Endothelial cell of umbilical vein (primary cell): ENCODE results near the gene RSRC1. TPM values are rescaled to one million over a fixed set of nuclear protein-coding genes. Genes with fewer than 3 reads are reported as not detected.

ENCODE experiments used
- BruUV-seq: library from RNA; stranded (reverse); fragments of 400-500 nt; replicated peaks from 2 replicates; lab custom pipeline; 2021; lab: Mats Ljungman, UMichigan
- CTCF ChIA-PET: fragments of 300-600, 350-600 bp; sonication (Branson Sonifier 250); formaldehyde crosslinking; loops from one replicate; lab custom pipeline; 2021; ENCODE audit warnings: antibody characterized with exemption, inconsistent platforms; lab: Charles Lee
- POLR2A ChIA-PET: fragments of 300-600, 350-600 bp; sonication (Branson Sonifier 250); formaldehyde crosslinking; loops from one replicate; lab custom pipeline; 2021; ENCODE audit warnings: antibody characterized with exemption, inconsistent platforms; lab: Charles Lee
- DNase-seq: peaks from one replicate; pipeline ENCODE4 v3.0.0-alpha.2; 2011; ENCODE audit warnings: low read depth, low spot score
- FAIRE-seq: peaks from 2 replicates; lab custom pipeline; 2011; peaks lifted over from hg19 to GRCh38; lab: Jason Lieb, UNC
- H2AFZ ChIP-seq: 2 replicates; pipeline ENCODE4 v1.6.0; 2012; ENCODE audit warnings: low read depth, low read length, control low read depth, inconsistent platforms
- H3K27ac ChIP-seq: 2 replicates; pipeline ENCODE4 v1.5.1; 2011; ENCODE audit warnings: low read depth, mild to moderate bottlenecking, control low read depth, low read length, moderate library complexity; ENCODE audit not compliant: insufficient read depth
- H3K27me3 ChIP-seq, 2 experiments: 2 replicates each; pipeline versions ENCODE4 v1.6.0 to v1.6.1; 2011; ENCODE audit warnings: low read length in 2 of 2, mixed read lengths in 1 of 2; ENCODE audit not compliant: control insufficient read depth in 2 of 2, insufficient read depth in 2 of 2
- H3K36me3 ChIP-seq, 2 experiments: 2 replicates in 1 of 2; 3 replicates in 1 of 2; pipeline ENCODE4 v1.5.1; 2011; ENCODE audit warnings: low read length in 2 of 2, mild to moderate bottlenecking in 1 of 2, moderate library complexity in 1 of 2; ENCODE audit not compliant: control insufficient read depth in 2 of 2, insufficient read depth in 2 of 2; ENCODE audit errors: extremely low read depth in 1 of 2
- H3K4me1 ChIP-seq: 3 replicates; pipeline ENCODE4 v1.5.1; 2011; ENCODE audit warnings: mild to moderate bottlenecking, low read length; ENCODE audit not compliant: control insufficient read depth, insufficient read depth; ENCODE audit errors: extremely low read depth
- H3K4me2 ChIP-seq: 2 replicates; pipeline ENCODE4 v1.6.1; 2011; ENCODE audit warnings: low read length, control low read depth, mixed read lengths; ENCODE audit not compliant: insufficient read depth
- H3K4me3 ChIP-seq, 3 experiments: fragments of 200-600 bp in 1 of 3; sonication (generic), shearing (Covaris generic) in 1 of 3; replicated peaks in 1 of 3; 2 replicates each; pipeline ENCODE4 v1.5.1; 2011 to 2016; ENCODE audit warnings: control low read depth in 3 of 3, low read length in 3 of 3, mild to moderate bottlenecking in 2 of 3, inconsistent platforms in 1 of 3, low read depth in 1 of 3, moderate library complexity in 1 of 3; ENCODE audit not compliant: insufficient read depth in 1 of 3
- H3K79me2 ChIP-seq: 2 replicates; pipeline ENCODE4 v1.6.0; 2012; ENCODE audit warnings: low read length, inconsistent platforms; ENCODE audit not compliant: control insufficient read depth, insufficient read depth
- H3K9ac ChIP-seq: replicated peaks from 2 replicates; pipeline ENCODE3; 2011; ENCODE audit warnings: low read length, control low read depth; ENCODE audit not compliant: insufficient read depth; ENCODE audit errors: extremely low read depth
- H3K9me1 ChIP-seq: replicated peaks from 3 replicates; pipeline ENCODE4 v1.6.0; 2011; ENCODE audit warnings: mild to moderate bottlenecking, low read length; ENCODE audit not compliant: control insufficient read depth, insufficient read depth; ENCODE audit errors: extremely low read depth
- H3K9me3 ChIP-seq: replicated peaks from 2 replicates; pipeline ENCODE4 v1.5.1; 2012; ENCODE audit warnings: low read length, inconsistent platforms; ENCODE audit not compliant: control insufficient read depth, insufficient read depth
- H4K20me1 ChIP-seq: replicated peaks from 2 replicates; pipeline ENCODE3; 2011; ENCODE audit warnings: mild to moderate bottlenecking, low read length; ENCODE audit not compliant: control insufficient read depth, insufficient read depth; ENCODE audit errors: extremely low read depth
- EZH2 ChIP-seq: IDR thresholded peaks from 2 replicates; pipeline ENCODE4 v1.6.1; 2012; ENCODE audit warnings: borderline replicate concordance, low read depth, mild to moderate bottlenecking, moderate library complexity, low read length, inconsistent platforms; ENCODE audit not compliant: severe bottlenecking
- FOS ChIP-seq: IDR thresholded peaks from 2 replicates; pipeline ENCODE4 v1.6.1; 2011; ENCODE audit warnings: mild to moderate bottlenecking, low read length, moderate library complexity, borderline replicate concordance; ENCODE audit not compliant: insufficient read depth
- GATA2 ChIP-seq: IDR thresholded peaks from 2 replicates; pipeline ENCODE4 v1.7.0; 2011; ENCODE audit warnings: low read depth, mild to moderate bottlenecking, moderate library complexity, mixed read lengths, low read length; ENCODE audit not compliant: insufficient read length, insufficient read depth
- JUN ChIP-seq: IDR thresholded peaks from 2 replicates; pipeline ENCODE4 v1.6.1; 2011; ENCODE audit warnings: borderline replicate concordance, low read depth; ENCODE audit not compliant: insufficient read length, insufficient read depth
- MAX ChIP-seq: IDR thresholded peaks from 2 replicates; pipeline ENCODE4 v1.6.1; 2011; ENCODE audit not compliant: insufficient read depth, insufficient read length
- MYC ChIP-seq: IDR thresholded peaks from one replicate; pipeline ENCODE4 v1.6.1; 2011; ENCODE audit warnings: mild to moderate bottlenecking, low read depth, low read length
- POLR2A ChIP-seq: IDR thresholded peaks from 2 replicates; pipeline ENCODE4 v1.6.1; 2012; ENCODE audit warnings: low read depth, mild to moderate bottlenecking, control low read depth, low read length
- POLR2AphosphoS5 ChIP-seq: IDR thresholded peaks from 2 replicates; pipeline ENCODE4 v1.6.1; 2012; ENCODE audit warnings: low read depth, mild to moderate bottlenecking, control low read depth, low read length, moderate library complexity; ENCODE audit not compliant: insufficient read depth
- dilution Hi-C: fragments of 300-500 bp; cut with MboI; formaldehyde crosslinking; loops from one replicate; pipeline ENCODE4 v1.15.0; 2019; ENCODE audit warnings: low sequenced_read_pairs; ENCODE audit not compliant: extremely low pct_ligation_motif_present
- intact Hi-C: fragments of 100-400 bp; cut with micrococcal nuclease; formaldehyde crosslinking; loops from one replicate; pipeline ENCODE4 v1.10.0; 2022
- polyA plus RNA-seq, 4 experiments: library from polyadenylated mRNA; depleted of rRNA in 3 of 4; stranded (reverse) in 3 of 4; unstranded in 1 of 4; fragments of >200 nt; gene quantifications; 2 replicates each; pipeline versions ENCODE4 v1.2.1 to v1.2.3, GENCODE V29; 2011 to 2012; ENCODE audit warnings: missing spikeins in 1 of 4
- total RNA-seq: library from RNA; stranded (reverse); gene quantifications from 2 replicates; pipeline ENCODE4 v1.2.3, GENCODE V29; 2021
- TF ChIP-seq, protein P1 (sequence below), 2 donors: IDR thresholded peaks; 1 replicate in 1 of 2; 2 replicates in 1 of 2; pipeline ENCODE4 v1.5.1; 2011; ENCODE audit warnings: low read length in 2 of 2, mild to moderate bottlenecking in 2 of 2, moderate library complexity in 2 of 2, control low read depth in 1 of 2, inconsistent platforms in 1 of 2, low read depth in 1 of 2; ENCODE audit not compliant: insufficient read depth in 1 of 2; ENCODE audit errors: extremely low read depth in 1 of 2

RSRC1 gene
- total and polyA plus RNA-seq, 2 donors (not counting 3 experiments of a cell fraction or from before 2014, with no cell fraction given) = 1.8 to 25.4 TPM

- CTCF ChIA-PET = interaction anchor here (1.0 kb wide), 1 partner anchor 300 kb away, joined by 3 read pairs; no protein-coding TSS in a partner anchor
- Histone ChIP-seq H3K4me2 (no peak overlapping the region), H3K9me1 (no peaks in the 10 kb centered on the region), H2AFZ (no peak overlapping the region), H3K9me3 (no peaks in the 10 kb centered on the region), H3K4me3 (no peak overlapping the region), H4K20me1 (no peaks in the 10 kb centered on the region), H3K9ac (no peak overlapping the region), H3K27me3 (no peaks in the 10 kb centered on the region), H3K4me1 (no peaks in the 10 kb centered on the region), H3K79me2 (no peaks in the 10 kb centered on the region), H3K27ac (no peak overlapping the region), H3K36me3 (no peaks in the 10 kb centered on the region)
- POLR2A ChIA-PET = interaction anchor here (0.5 to 0.7 kb wide), 2 partner anchors 16 to 34 kb away, joined by 4 to 6 read pairs; no protein-coding TSS in a partner anchor
- no TSS peak for BruUV-seq
- DNase-seq (no peak), FAIRE-seq (no peak)
- intact Hi-C loops = no loop called here
- TF ChIP-seq POLR2A = no peak
- no peak for TF ChIP-seq EZH2
- no peak for TF ChIP-seq MYC
- no peak for TF ChIP-seq FOS
- TF ChIP-seq GATA2 = no peak
- TF ChIP-seq POLR2AphosphoS5 = no peak
- no peak for TF ChIP-seq MAX
- TF ChIP-seq, protein P1, sequence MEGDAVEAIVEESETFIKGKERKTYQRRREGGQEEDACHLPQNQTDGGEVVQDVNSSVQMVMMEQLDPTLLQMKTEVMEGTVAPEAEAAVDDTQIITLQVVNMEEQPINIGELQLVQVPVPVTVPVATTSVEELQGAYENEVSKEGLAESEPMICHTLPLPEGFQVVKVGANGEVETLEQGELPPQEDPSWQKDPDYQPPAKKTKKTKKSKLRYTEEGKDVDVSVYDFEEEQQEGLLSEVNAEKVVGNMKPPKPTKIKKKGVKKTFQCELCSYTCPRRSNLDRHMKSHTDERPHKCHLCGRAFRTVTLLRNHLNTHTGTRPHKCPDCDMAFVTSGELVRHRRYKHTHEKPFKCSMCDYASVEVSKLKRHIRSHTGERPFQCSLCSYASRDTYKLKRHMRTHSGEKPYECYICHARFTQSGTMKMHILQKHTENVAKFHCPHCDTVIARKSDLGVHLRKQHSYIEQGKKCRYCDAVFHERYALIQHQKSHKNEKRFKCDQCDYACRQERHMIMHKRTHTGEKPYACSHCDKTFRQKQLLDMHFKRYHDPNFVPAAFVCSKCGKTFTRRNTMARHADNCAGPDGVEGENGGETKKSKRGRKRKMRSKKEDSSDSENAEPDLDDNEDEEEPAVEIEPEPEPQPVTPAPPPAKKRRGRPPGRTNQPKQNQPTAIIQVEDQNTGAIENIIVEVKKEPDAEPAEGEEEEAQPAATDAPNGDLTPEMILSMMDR (IDR thresholded peaks at IDR 0.05; ENCODE audit: extremely low read depth in 1 of 2, insufficient read depth in 1 of 2, low read depth in 1 of 2, low read length in 2 of 2) = no peak
- no peak for TF ChIP-seq JUN
- dilution Hi-C loops = no loop called here
These were observed 24.5 kb downstream of the RSRC1 start for GRCh38 chr3:158134363-158134762.
